ENCODE results near the gene UBL7.

UBL7 gene

GRCh38 chr15:74400915-74401757 is 59.8 kb downstream of the UBL7 start:
- DNase-seq = no peak
- intact Hi-C loops (cut with DNase I) = no loop called here

DNA sequence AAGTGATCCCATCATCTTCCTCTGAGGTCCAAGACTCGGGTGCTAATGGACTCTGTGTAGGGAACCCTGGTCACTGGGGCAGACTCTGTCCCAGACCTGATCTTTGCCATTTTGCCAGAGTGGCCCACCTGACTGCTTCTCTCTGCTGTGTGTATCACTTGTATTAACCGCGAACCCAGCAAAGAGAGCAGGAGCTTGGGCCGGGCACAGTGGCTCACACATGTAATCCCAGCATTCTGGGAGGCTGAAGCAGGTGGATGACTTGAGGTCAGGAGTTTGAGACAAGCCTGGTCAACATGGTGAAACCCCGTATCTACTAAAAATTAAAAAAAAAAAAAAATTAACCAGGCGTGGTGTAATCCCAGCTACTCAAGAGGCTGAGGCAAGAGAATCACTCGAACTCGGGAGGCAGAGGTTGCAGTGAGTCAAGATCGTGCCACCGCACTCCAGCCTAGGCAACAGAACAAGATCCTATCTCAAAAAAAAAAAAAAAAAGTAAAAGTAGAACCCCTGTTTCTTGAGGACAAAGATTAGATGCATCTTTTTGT is 60.6 kb downstream of the UBL7 start:
- intact Hi-C loops (cut with DNase I) = no loop called here
- DNase-seq = no peak

GRCh38 chr15:74399511-74400312 is 61.2 kb downstream of the UBL7 start:
- intact Hi-C loops (cut with DNase I) = no loop called here
- no peak for DNase-seq

- no peak for DNase-seq
- intact Hi-C loops (cut with DNase I) = no loop called here
Measured at GRCh38 chr15:74399100-74399499, 61.9 kb downstream of the UBL7 start.

DNA sequence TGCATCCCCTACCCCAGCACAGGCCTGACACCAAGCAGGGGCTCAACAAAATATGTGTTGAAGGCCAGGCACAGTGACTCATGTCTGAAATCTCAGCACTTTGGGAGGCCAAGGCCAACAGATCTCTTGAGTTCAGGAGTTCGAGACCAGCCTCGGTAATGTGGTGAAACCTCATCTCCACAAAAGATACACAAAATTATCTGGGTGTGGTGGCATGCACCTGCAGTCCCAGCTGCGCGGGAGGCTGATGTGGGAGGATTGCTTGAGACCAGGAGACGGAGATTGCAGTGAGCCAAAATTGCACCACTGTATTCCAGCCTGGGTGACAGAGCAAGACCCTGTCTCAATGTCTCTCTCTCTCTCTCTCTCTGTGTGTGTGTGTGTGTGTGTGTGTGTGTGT is 62.8 kb downstream of the UBL7 start:
- intact Hi-C loops (cut with DNase I) = no loop called here
- DNase-seq = no peak

- intact Hi-C loops (cut with DNase I) = no loop called here
- no peak for DNase-seq
Measured at GRCh38 chr15:74397239-74398068, 63.5 kb downstream of the UBL7 start.

GRCh38 chr15:74396445-74397238 is 64.3 kb downstream of the UBL7 start:
- peak in 7 of 42 donors; percentile 14 to 58 (median 24) for DNase-seq
- intact Hi-C loops (cut with DNase I) = no loop called here

DNA sequence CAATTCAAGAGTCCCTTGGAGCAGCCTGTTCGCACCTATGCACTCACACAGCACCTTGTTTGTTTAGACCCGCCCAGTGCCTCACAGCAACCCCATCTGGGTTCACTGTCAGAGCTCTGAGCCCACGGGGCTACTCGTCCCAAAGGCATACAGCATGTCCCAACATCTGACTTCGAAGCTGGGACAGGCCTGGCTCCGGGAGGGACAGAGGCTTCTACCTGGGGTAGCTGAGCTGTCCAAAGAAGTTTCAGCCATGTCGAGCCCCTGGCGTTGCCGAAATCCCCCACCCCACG is 64.9 kb downstream of the UBL7 start:
- intact Hi-C loops (cut with DNase I) = no loop called here
- DNase-seq = no peak

Data from head of caudate nucleus (tissue), 42 donors.